ENCODE data around the gene RNF11.
A peak's percentile ranks its signal among the peaks of the same experiment; 100 is the strongest.

The RNF11 gene

DNA sequence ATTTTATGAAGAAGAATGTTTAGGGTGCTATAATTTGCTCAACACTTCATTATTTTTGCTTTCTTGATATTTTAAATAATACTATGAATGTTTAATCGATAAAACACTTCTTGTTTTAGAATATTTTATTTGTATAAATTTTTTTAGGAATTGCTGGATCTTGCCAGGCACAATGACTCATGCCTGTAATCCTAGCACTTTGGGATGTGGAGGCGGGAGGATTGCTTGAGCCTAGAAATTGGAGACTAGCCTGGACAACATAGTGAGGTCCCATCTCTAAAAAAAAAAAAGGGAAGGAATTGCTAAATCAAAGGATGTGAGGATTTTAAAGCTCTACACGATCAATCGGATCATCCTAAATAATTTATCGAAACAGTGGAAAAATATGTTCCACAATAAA, 17.6 kb downstream of the RNF11 start:
- no peak overlapping the region for H3K27ac ChIP-seq
- ChIA-PET CTCF (interaction anchor here (0.6 kb wide), 1 partner anchor 1494 kb away, joined by 3 read pairs; no protein-coding TSS in a partner anchor), POLR2A (ENCODE audit: low non-redundant PET) (no interaction called here)
- TF ChIP-seq, protein P1, sequence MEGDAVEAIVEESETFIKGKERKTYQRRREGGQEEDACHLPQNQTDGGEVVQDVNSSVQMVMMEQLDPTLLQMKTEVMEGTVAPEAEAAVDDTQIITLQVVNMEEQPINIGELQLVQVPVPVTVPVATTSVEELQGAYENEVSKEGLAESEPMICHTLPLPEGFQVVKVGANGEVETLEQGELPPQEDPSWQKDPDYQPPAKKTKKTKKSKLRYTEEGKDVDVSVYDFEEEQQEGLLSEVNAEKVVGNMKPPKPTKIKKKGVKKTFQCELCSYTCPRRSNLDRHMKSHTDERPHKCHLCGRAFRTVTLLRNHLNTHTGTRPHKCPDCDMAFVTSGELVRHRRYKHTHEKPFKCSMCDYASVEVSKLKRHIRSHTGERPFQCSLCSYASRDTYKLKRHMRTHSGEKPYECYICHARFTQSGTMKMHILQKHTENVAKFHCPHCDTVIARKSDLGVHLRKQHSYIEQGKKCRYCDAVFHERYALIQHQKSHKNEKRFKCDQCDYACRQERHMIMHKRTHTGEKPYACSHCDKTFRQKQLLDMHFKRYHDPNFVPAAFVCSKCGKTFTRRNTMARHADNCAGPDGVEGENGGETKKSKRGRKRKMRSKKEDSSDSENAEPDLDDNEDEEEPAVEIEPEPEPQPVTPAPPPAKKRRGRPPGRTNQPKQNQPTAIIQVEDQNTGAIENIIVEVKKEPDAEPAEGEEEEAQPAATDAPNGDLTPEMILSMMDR (conservative IDR thresholded peaks at IDR 0.05; ENCODE audit: low read depth) = no peak
- no peak for DNase-seq (ENCODE audit: low spot score)

DNA sequence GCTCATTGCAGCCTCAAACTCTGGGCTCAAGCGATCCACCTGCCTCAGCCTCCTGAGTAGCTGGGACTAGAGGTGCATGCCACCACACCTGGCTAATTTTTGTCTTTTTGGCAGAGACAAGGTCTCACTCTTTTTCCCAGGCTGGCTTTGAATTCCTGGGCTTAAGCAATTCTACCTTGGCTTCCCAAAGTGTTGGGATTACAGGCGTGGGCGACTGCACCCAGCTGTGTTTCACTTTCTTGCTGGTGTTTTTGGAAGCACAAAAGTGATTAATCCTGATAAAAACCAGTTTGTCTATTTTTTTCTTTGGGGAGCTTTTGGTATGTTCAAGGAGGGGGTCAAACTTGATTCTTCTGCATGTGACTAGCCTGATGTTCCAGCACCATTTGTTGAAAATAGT, 19.3 kb downstream of the RNF11 start:
- ChIA-PET CTCF (interaction anchor here (0.6 to 1.0 kb wide), 2 partner anchors 37 to 574 kb away, joined by 4 read pairs; no protein-coding TSS in a partner anchor), POLR2A (ENCODE audit: low non-redundant PET) (no interaction called here)
- TF ChIP-seq, protein P1 (conservative IDR thresholded peaks at IDR 0.05; ENCODE audit: low read depth) = no peak
- H3K27ac ChIP-seq = peak overlapping the region; percentile 38; the same call in 1 of the 2 replicates
- no peak for DNase-seq (ENCODE audit: low spot score)

DNA sequence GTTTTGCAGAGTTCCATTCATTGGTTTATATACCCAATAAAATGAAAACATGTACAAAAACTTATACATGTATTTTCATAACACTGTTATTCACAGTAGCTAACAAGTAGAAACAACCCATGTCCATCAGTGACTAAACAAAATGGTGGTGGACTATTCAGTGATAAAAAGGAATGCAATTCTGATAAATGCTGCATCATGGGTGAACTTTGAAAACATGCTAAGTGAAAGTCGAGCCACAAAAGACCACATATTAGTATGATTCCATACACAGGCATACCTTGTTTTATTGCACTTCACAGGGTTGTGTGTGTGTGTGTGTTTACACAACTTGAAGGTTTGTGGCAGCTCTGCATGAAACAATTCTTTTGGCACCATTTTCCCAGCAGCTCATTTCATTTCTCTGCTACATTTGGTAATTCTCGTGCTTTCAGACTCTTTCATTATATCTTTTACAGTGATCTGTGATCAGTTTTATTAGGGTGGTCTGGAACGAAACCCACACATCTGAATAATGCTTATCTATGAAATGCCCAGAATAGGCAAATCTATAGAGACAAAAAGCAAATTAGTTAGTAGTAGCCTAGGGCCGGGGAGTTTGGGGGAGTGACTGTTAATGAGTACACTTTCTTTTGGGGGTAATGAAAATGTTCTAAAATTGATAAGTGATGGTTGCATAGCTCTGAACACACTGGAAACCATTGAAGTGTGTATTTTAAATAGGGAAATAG, 27.2 kb downstream of the RNF11 start:
- TF ChIP-seq, protein P1 (conservative IDR thresholded peaks at IDR 0.05; ENCODE audit: low read depth) = no peak
- no peak overlapping the region for H3K27ac ChIP-seq
- CTCF ChIA-PET = no interaction called here
- POLR2A ChIA-PET (ENCODE audit: low non-redundant PET) = no interaction called here
- DNase-seq (ENCODE audit: low spot score) = no peak

DNA sequence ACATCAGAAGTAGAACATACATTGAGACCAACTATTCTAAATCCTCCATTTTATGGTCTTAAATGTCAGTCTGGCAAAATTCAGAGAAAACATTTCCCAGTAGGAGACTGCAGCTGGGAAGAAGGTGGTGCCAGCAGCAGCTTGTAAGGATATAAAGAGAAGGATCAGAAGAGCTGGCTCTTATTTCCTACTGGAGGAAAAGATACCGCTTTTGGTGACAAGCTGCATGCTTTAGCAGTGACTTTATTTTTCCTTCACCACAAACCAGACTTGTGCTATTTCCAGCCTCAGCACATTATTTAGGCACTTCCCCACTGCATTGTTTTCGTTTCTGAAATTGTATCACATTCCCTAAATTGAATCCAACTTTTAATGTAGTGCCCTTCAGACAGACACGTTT, 28.4 kb downstream of the RNF11 start:
- H3K27ac ChIP-seq = no peak overlapping the region
- DNase-seq (ENCODE audit: low spot score) = no peak
- TF ChIP-seq, protein P1 (conservative IDR thresholded peaks at IDR 0.05; ENCODE audit: low read depth) = no peak
- ChIA-PET POLR2A (ENCODE audit: low non-redundant PET) (no interaction called here), CTCF (interaction anchor here (0.6 kb wide), 1 partner anchor 584 kb away, joined by 8 read pairs; no protein-coding TSS in a partner anchor)

DNA sequence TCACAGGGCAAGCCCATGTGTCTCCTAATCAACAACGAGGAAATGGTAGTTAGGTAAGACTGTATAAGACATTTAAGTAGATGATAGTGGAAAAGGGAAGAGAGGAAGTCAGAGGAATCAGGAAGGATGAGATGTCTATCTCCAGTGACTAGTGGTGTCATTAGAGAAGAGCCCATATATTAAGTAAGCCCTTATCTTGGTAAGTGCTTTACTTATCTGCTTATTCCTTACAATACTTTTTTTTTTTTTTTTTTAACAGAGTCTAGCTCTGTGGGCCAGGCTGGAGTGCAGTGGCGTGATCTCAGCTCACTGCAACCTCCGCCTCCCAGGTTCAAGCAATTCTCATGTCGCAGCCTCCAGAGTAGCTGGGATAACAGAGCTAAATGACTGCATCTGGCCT, 29.5 kb downstream of the RNF11 start:
- ChIA-PET POLR2A (ENCODE audit: low non-redundant PET) (no interaction called here), CTCF (no interaction called here)
- DNase-seq (ENCODE audit: low spot score) = no peak
- H3K27ac ChIP-seq = no peak overlapping the region
- TF ChIP-seq, protein P1 (conservative IDR thresholded peaks at IDR 0.05; ENCODE audit: low read depth) = no peak

DNA sequence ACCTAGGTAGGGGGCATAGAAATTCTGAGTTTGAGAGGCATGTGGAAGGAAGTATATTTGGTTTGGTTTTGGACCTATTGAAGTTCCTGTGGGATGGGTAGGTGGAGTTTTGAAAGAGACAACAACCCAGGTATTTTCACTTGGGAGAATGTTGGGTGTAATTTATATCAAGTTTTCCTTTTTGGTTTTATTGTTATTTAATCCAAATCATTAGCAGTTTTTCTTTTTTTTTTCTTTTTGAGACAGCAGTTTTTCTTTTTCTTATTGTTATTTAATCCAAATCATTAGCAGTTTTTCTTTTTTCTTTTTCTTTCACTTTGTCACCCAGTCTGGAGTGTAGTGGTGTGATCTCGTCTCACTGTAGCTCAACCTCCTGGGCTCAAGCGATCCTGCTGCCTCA, 30.1 kb downstream of the RNF11 start:
- no peak for DNase-seq (ENCODE audit: low spot score)
- ChIA-PET POLR2A (ENCODE audit: low non-redundant PET) (no interaction called here), CTCF (interaction anchor here (0.6 kb wide), 1 partner anchor 202 kb away, joined by 3 read pairs; no protein-coding TSS in a partner anchor)
- TF ChIP-seq, protein P1 (conservative IDR thresholded peaks at IDR 0.05; ENCODE audit: low read depth) = no peak
- H3K27ac ChIP-seq = 0 out of 2 replicates have a peak overlapping the region, but pooled peaks have one; percentile 15
